MCF 10A (cell line): ENCODE measurements around the gene OR2F2. TPM values are rescaled to one million over a fixed set of nuclear protein-coding genes. Genes with fewer than 3 reads are reported as not detected.

Experiments
- BruUV-seq: library from RNA; stranded (reverse); fragments of 400-500 nt; replicated peaks from 2 replicates; lab custom pipeline; 2021; lab: Mats Ljungman, UMichigan
- CTCF ChIA-PET: fragments of 300-600 bp; sonication (Branson Sonifier 250); formaldehyde crosslinking; extraction: SDS; loops from one replicate; lab custom pipeline; 2021; ENCODE audit warnings: antibody characterized with exemption, inconsistent platforms; lab: Yijun Ruan, JAX
- POLR2A ChIA-PET: fragments of 300-600, 350-650 bp; sonication (Branson Sonifier 250); formaldehyde crosslinking; extraction: SDS; loops from one replicate; lab custom pipeline; 2020; ENCODE audit warnings: antibody characterized with exemption, inconsistent platforms; lab: Yijun Ruan, JAX
- DNase-seq: peaks from one replicate; pipeline ENCODE4 v3.0.0-alpha.2; 2018; ENCODE audit not compliant: unreplicated experiment
- H3K27ac Mint-ChIP-seq: one replicate; pipeline ENCODE4 v1.8.0; 2022; ENCODE audit warnings: mild to moderate bottlenecking, low read depth, mixed read lengths; ENCODE audit not compliant: unreplicated experiment
- H3K27me3 Mint-ChIP-seq: one replicate; pipeline ENCODE4 v1.8.0; 2022; ENCODE audit warnings: mixed read lengths; ENCODE audit not compliant: insufficient read depth, unreplicated experiment
- H3K36me3 Mint-ChIP-seq: one replicate; pipeline ENCODE4 v1.8.0; 2022; ENCODE audit warnings: mild to moderate bottlenecking, moderate library complexity, mixed read lengths; ENCODE audit not compliant: insufficient read depth, unreplicated experiment
- H3K4me1 Mint-ChIP-seq: one replicate; pipeline ENCODE4 v1.8.0; 2022; ENCODE audit warnings: mixed read lengths; ENCODE audit not compliant: insufficient read depth, unreplicated experiment
- H3K4me3 Mint-ChIP-seq: one replicate; pipeline ENCODE4 v1.8.0; 2022; ENCODE audit warnings: mild to moderate bottlenecking, moderate library complexity, mixed read lengths; ENCODE audit not compliant: unreplicated experiment
- H3K9me3 Mint-ChIP-seq: one replicate; pipeline ENCODE4 v1.8.0; 2022; ENCODE audit warnings: mixed read lengths; ENCODE audit not compliant: unreplicated experiment
- CTCF ChIP-seq: fragments of 200-600 bp; IDR thresholded peaks from one replicate; pipeline ENCODE4 v1.8.0; 2022; ENCODE audit warnings: antibody characterized with exemption, mild to moderate bottlenecking; ENCODE audit not compliant: unreplicated experiment
- intact Hi-C: fragments of 100-400 bp; cut with micrococcal nuclease; formaldehyde crosslinking; loops from 2 replicates; pipeline ENCODE4 v1.14.1; 2022
- total RNA-seq: library from RNA; stranded (reverse); gene quantifications from 2 replicates; pipeline ENCODE4 v1.2.3, GENCODE V29; 2022

The OR2F2 gene
- total RNA-seq, 1 experiment from 2014 or later, result not detected

- intact Hi-C loops, result no loop called here
- POLR2A ChIA-PET, result interaction anchor here (0.7 to 2.7 kb wide), 2 partner anchors 9 to 19 kb away, joined by 3 to 31 read pairs; partner anchors contain the start of gene TCAF1
- no peak for DNase-seq
- TF ChIP-seq CTCF, result no peak
- Mint-ChIP-seq H3K36me3 (no peaks in the 10 kb centered on the region), H3K4me1 (peaks cover 8% of the 10 kb centered on the region), H3K9me3 (no peaks in the 10 kb centered on the region), H3K4me3 (no peak overlapping the region), H3K27ac (no peak overlapping the region), H3K27me3 (no peaks in the 10 kb centered on the region)
- no TSS peak for BruUV-seq
- CTCF ChIA-PET, result interaction anchor here (1.0 to 1.8 kb wide), 2 partner anchors 9 to 111 kb away, joined by 3 to 7 read pairs; partner anchors contain the start of gene TCAF1
Measured at GRCh38 chr7:143910473-143911248, 24.4 kb upstream of the OR2F2 start.

- H3K4me3 Mint-ChIP-seq, result no peak overlapping the region
- BruUV-seq, result no TSS peak
- peaks cover 5% of the 10 kb centered on the region for H3K27me3 Mint-ChIP-seq
- DNase-seq, result no peak
- ChIA-PET POLR2A (no interaction called here), CTCF (interaction anchor here (0.6 kb wide), 1 partner anchor 91 kb away, joined by 3 read pairs; no protein-coding TSS in a partner anchor)
- H3K36me3 Mint-ChIP-seq, result no peaks in the 10 kb centered on the region
- intact Hi-C loops, result no loop called here
- H3K9me3 Mint-ChIP-seq, result no peaks in the 10 kb centered on the region
- no peak for TF ChIP-seq CTCF
- H3K4me1 Mint-ChIP-seq, result peaks cover 8% of the 10 kb centered on the region
- H3K27ac Mint-ChIP-seq, result no peak overlapping the region
Measured at GRCh38 chr7:143913945-143914615, 21.0 kb upstream of the OR2F2 start.

GRCh38 chr7:143914938-143915652, 19.9 kb upstream of the OR2F2 start:
- TF ChIP-seq CTCF, result no peak
- no peak overlapping the region for H3K27ac Mint-ChIP-seq
- no peaks in the 10 kb centered on the region for H3K9me3 Mint-ChIP-seq
- DNase-seq, result no peak
- BruUV-seq, result no TSS peak
- H3K4me3 Mint-ChIP-seq, result no peak overlapping the region
- H3K27me3 Mint-ChIP-seq, result peaks cover 15% of the 10 kb centered on the region
- ChIA-PET POLR2A (no interaction called here), CTCF (no interaction called here)
- H3K4me1 Mint-ChIP-seq, result peaks cover 8% of the 10 kb centered on the region
- no peaks in the 10 kb centered on the region for H3K36me3 Mint-ChIP-seq
- intact Hi-C loops, result no loop called here

- CTCF ChIA-PET, result no interaction called here
- intact Hi-C loops, result no loop called here
- no peaks in the 10 kb centered on the region for H3K9me3 Mint-ChIP-seq
Measured at GRCh38 chr7:143924851-143925250, 10.2 kb upstream of the OR2F2 start.

More at GRCh38 chr7:143924851-143925250, 10.2 kb upstream of the OR2F2 start:
- Mint-ChIP-seq H3K4me3 (no peak overlapping the region), H3K27me3 (peaks cover 54% of the 10 kb centered on the region), H3K27ac (no peak overlapping the region), H3K4me1 (no peaks in the 10 kb centered on the region), H3K36me3 (no peaks in the 10 kb centered on the region)
- no TSS peak for BruUV-seq
- DNase-seq, result no peak
- no peak for TF ChIP-seq CTCF
- POLR2A ChIA-PET, result interaction anchor here (1.5 to 1.6 kb wide), 2 partner anchors 23 to 24 kb away, joined by 3 read pairs; partner anchors contain the start of gene TCAF1
